ENCODE measurements around the gene DUSP9.
"Not testable (repeated sequence)": the region's sequence is repeated elsewhere in the genome, so short reads cannot be mapped to it uniquely, and the experiment has no call there.

DUSP9 gene

GRCh38 chrX:153689654-153690465 lies 42.9 kb downstream of the DUSP9 start:
- TF ChIP-seq CTCF (IDR thresholded peaks at IDR 0.05; ENCODE audit: low read depth, low read length) = no peak
- H3K4me3 ChIP-seq (ENCODE audit: low read depth, low read length) = no peak overlapping the region

- TF ChIP-seq CTCF (IDR thresholded peaks at IDR 0.05; ENCODE audit: low read depth, low read length) = no peak
Measured at GRCh38 chrX:153690466-153690865, 43.5 kb downstream of the DUSP9 start.

GRCh38 chrX:153691032-153691827 lies 44.2 kb downstream of the DUSP9 start:
- not testable (repeated sequence) for H3K4me3 ChIP-seq (ENCODE audit: low read depth, low read length)

More at GRCh38 chrX:153690466-153690865, 43.5 kb downstream of the DUSP9 start:
- H3K4me3 ChIP-seq (ENCODE audit: low read depth, low read length) = no peak overlapping the region

- no peak overlapping the region for H3K4me3 ChIP-seq (ENCODE audit: low read depth, low read length)
- no peak for TF ChIP-seq CTCF (IDR thresholded peaks at IDR 0.05; ENCODE audit: low read depth, low read length)
Measured at GRCh38 chrX:153692003-153692402, 45.0 kb downstream of the DUSP9 start.

GRCh38 chrX:153692611-153693156 lies 45.7 kb downstream of the DUSP9 start:
- no peak for TF ChIP-seq CTCF (IDR thresholded peaks at IDR 0.05; ENCODE audit: low read depth, low read length)
- no peak overlapping the region for H3K4me3 ChIP-seq (ENCODE audit: low read depth, low read length)

GRCh38 chrX:153693216-153694086 lies 46.4 kb downstream of the DUSP9 start:
- no peak for TF ChIP-seq CTCF (IDR thresholded peaks at IDR 0.05; ENCODE audit: low read depth, low read length)
- H3K4me3 ChIP-seq (ENCODE audit: low read depth, low read length) = no peak overlapping the region

- not testable (repeated sequence) for H3K4me3 ChIP-seq (ENCODE audit: low read depth, low read length)
Measured at GRCh38 chrX:153694256-153694655, 47.3 kb downstream of the DUSP9 start.
